GM12892 (cell line): ENCODE results near the gene ADCY9.

Experiments used
- POLR2A ChIP-seq: IDR thresholded peaks from 2 replicates; pipeline ENCODE4 v1.6.1; 2011; ENCODE audit warnings: low read depth, low read length, control low read depth
- POLR2AphosphoS5 ChIP-seq: IDR thresholded peaks from 2 replicates; pipeline ENCODE4 v1.6.1; 2011; ENCODE audit warnings: low read depth, low read length, control low read depth

DNA sequence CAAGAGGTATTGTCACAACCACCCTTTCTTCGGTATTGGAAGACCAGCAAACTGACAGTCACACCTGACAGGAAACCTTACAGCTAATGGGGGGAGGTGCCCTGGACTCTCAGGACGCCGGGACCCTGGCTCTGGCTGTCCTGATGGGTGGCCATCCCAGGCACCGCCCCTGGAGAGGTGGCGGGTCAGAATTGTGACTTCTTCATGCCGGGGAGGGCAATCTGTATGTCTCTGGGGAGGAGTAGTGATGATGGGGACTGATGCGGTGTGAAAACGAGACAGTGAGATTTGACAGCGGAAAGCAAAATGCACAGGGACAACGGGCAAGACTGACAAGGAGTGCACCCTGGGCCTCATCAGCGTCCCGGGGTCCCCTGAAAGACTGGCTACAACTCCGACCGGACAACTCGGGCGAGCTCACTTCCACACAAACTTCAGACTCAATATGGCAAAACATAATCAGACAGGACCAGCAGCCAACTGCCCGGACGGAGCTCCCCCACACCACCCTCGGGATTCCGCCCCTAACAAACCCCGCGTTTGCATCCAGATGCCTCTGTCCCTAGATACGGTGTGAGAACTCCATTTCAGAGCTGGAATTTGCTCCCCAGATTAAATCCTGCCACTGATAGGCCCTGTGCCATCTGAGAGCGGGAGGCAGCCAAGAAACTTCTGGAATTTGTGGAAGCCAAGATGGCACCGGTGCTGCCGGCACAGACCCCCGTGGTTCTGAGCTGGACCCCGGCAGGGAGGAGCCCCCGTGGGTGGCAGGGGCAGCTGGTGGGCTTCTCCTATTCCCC is 152.2 kb downstream of the ADCY9 start:
- TF ChIP-seq POLR2AphosphoS5 (no peak), POLR2A (no peak)
